Gastrocnemius medialis (tissue), 4 donors: ENCODE data around the gene SPRR5.

ENCODE experiments used
- CTCF ChIP-seq, 5 experiments: fragments of 450-650 bp in 3 of 5; fragments of 200-600 bp in 2 of 5; sonication (generic) in 2 of 5; IDR thresholded peaks in 4 of 5; conservative IDR thresholded peaks in 1 of 5; 1 replicate in 4 of 5; 2 replicates in 1 of 5; pipeline ENCODE4 v1.5.1; 2016 to 2019; ENCODE audit warnings: antibody characterized with exemption in 5 of 5, mild to moderate bottlenecking in 3 of 5, moderate library complexity in 3 of 5
- POLR2A ChIP-seq, 2 donors: fragments of 450-650 bp; IDR thresholded peaks; one replicate each; pipeline ENCODE4 v1.6.1; 2017; ENCODE audit warnings: antibody characterized with exemption in 2 of 2, mild to moderate bottlenecking in 2 of 2, moderate library complexity in 2 of 2

- no peak for TF ChIP-seq POLR2A (IDR thresholded peaks at IDR 0.05)
- no peak for TF ChIP-seq CTCF (IDR thresholded peaks at IDR 0.05 in 4 of 5, conservative IDR thresholded peaks at IDR 0.05 in 1 of 5)
Observed at GRCh38 chr1:152954436-152954835, 7.4 kb downstream of the SPRR5 start.
